H9 (cell line): ENCODE measurements around the gene ALDH1L1. TPM values are rescaled to one million over a fixed set of nuclear protein-coding genes. Genes with fewer than 3 reads are reported as not detected.

Source experiments
- DNase-seq: peaks from one replicate; pipeline ENCODE4 v3.0.0-alpha.2; 2017
- H2AFZ ChIP-seq: one replicate; pipeline ENCODE4 v1.6.1; 2013; ENCODE audit warnings: mild to moderate bottlenecking, low read length, control low read depth, moderate library complexity
- H2AK5ac ChIP-seq: 2 replicates; pipeline ENCODE4 v1.6.1; 2013; ENCODE audit warnings: low read length, control low read depth, mixed read lengths; ENCODE audit not compliant: insufficient read length
- H2BK120ac ChIP-seq: one replicate; pipeline ENCODE4 v1.6.1; 2013; ENCODE audit warnings: low read depth, mild to moderate bottlenecking, low read length, control low read depth, inconsistent platforms; ENCODE audit not compliant: poor library complexity, severe bottlenecking
- H2BK12ac ChIP-seq: 2 replicates; pipeline ENCODE4 v1.6.1; 2013; ENCODE audit warnings: low read length, control low read depth, mixed read lengths, low read depth; ENCODE audit not compliant: insufficient read length
- H2BK15ac ChIP-seq: 2 replicates; pipeline ENCODE4 v1.6.1; 2013; ENCODE audit warnings: low read depth, low read length, control low read depth
- H2BK20ac ChIP-seq: one replicate; pipeline ENCODE4 v1.6.1; 2013; ENCODE audit warnings: low read depth, mild to moderate bottlenecking, low read length, control low read depth, inconsistent platforms; ENCODE audit not compliant: poor library complexity, severe bottlenecking
- H2BK5ac ChIP-seq: 2 replicates; pipeline ENCODE4 v1.6.1; 2013; ENCODE audit warnings: low read length, control low read depth, mixed read lengths; ENCODE audit not compliant: insufficient read length
- H3K14ac ChIP-seq: 2 replicates; pipeline ENCODE4 v1.6.1; 2013; ENCODE audit warnings: low read length, control low read depth; ENCODE audit not compliant: insufficient read depth
- H3K18ac ChIP-seq: 2 replicates; pipeline ENCODE4 v1.6.1; 2013; ENCODE audit warnings: low read depth, mild to moderate bottlenecking, mixed read lengths, low read length, control low read depth; ENCODE audit not compliant: insufficient read length
- H3K23ac ChIP-seq: 2 replicates; pipeline ENCODE4 v1.6.1; 2013; ENCODE audit warnings: low read length, control low read depth, mixed read lengths, low read depth; ENCODE audit not compliant: insufficient read length
- H3K23me2 ChIP-seq: 2 replicates; pipeline ENCODE4 v1.6.1; 2013; ENCODE audit warnings: low read depth, mild to moderate bottlenecking, mixed read lengths, low read length, control low read depth; ENCODE audit not compliant: insufficient read length, poor library complexity, severe bottlenecking
- H3K27ac ChIP-seq: 2 replicates; pipeline ENCODE4 v1.5.1; 2013; ENCODE audit warnings: low read length, control low read depth, mixed read lengths, low read depth; ENCODE audit not compliant: insufficient read length
- H3K27me3 ChIP-seq: 2 replicates; pipeline ENCODE4 v1.6.1; 2013; ENCODE audit warnings: low read length, control low read depth, inconsistent platforms; ENCODE audit not compliant: insufficient read depth
- H3K4ac ChIP-seq: 2 replicates; pipeline ENCODE4 v1.6.1; 2013; ENCODE audit warnings: low read depth, mild to moderate bottlenecking, control low read depth, inconsistent platforms, low read length, moderate library complexity
- H3K4me1 ChIP-seq: 2 replicates; pipeline ENCODE4 v1.6.1; 2013; ENCODE audit warnings: low read length, control low read depth, inconsistent platforms; ENCODE audit not compliant: insufficient read depth
- H3K4me2 ChIP-seq: 2 replicates; pipeline ENCODE4 v1.6.1; 2013; ENCODE audit warnings: low read length, control low read depth, mixed read lengths; ENCODE audit not compliant: insufficient read length, insufficient read depth
- H3K56ac ChIP-seq: 2 replicates; pipeline ENCODE4 v1.6.1; 2013; ENCODE audit warnings: low read depth, mild to moderate bottlenecking, mixed read lengths, low read length, control low read depth; ENCODE audit not compliant: insufficient read length
- H3K79me1 ChIP-seq: 2 replicates; pipeline ENCODE4 v1.6.1; 2013; ENCODE audit warnings: low read depth, mild to moderate bottlenecking, moderate library complexity, low read length, control low read depth, inconsistent platforms; ENCODE audit not compliant: insufficient read depth, poor library complexity, severe bottlenecking
- H3K79me2 ChIP-seq: 2 replicates; pipeline ENCODE4 v1.6.1; 2013; ENCODE audit warnings: low read length, control low read depth, inconsistent platforms; ENCODE audit not compliant: insufficient read depth
- H3K9ac ChIP-seq: 2 replicates; pipeline ENCODE4 v1.6.1; 2013; ENCODE audit warnings: low read length, control low read depth, mixed read lengths; ENCODE audit not compliant: insufficient read length; ENCODE audit errors: extremely low read depth
- H3K9me3 ChIP-seq: one replicate; pipeline ENCODE4 v1.6.1; 2013; ENCODE audit warnings: low read depth, low read length, inconsistent platforms; ENCODE audit not compliant: control insufficient read depth
- H3T11ph ChIP-seq: one replicate; pipeline ENCODE4 v1.6.1; 2013; ENCODE audit warnings: mild to moderate bottlenecking, low read length, control low read depth, inconsistent platforms
- H4K20me1 ChIP-seq: one replicate; pipeline ENCODE4 v1.6.1; 2013; ENCODE audit not compliant: control insufficient read depth, insufficient read length, insufficient read depth
- H4K5ac ChIP-seq: 2 replicates; pipeline ENCODE4 v1.6.1; 2013; ENCODE audit warnings: low read depth, mild to moderate bottlenecking, mixed read lengths, low read length, control low read depth; ENCODE audit not compliant: insufficient read length
- H4K8ac ChIP-seq: replicated peaks from 2 replicates; pipeline ENCODE4 v1.6.1; 2013; ENCODE audit warnings: low read length, control low read depth, mixed read lengths, low read depth; ENCODE audit not compliant: insufficient read length
- H4K91ac ChIP-seq: 2 replicates; pipeline ENCODE4 v1.6.1; 2013; ENCODE audit warnings: low read depth, mild to moderate bottlenecking, moderate library complexity, mixed read lengths, low read length, control low read depth; ENCODE audit not compliant: insufficient read length
- H3K27ac Mint-ChIP-seq, 3 experiments: 2 replicates in 2 of 3; 3 replicates in 1 of 3; pipeline ENCODE4 v1.8.0; 2020 to 2021; ENCODE audit warnings: mixed read lengths in 3 of 3, mild to moderate bottlenecking in 1 of 3, moderate library complexity in 1 of 3
- H3K27me3 Mint-ChIP-seq: 2 replicates; pipeline ENCODE4 v1.8.0; 2021; ENCODE audit warnings: low read depth, mild to moderate bottlenecking, moderate library complexity, mixed read lengths
- H3K36me3 Mint-ChIP-seq, 3 experiments: 2 replicates in 2 of 3; 3 replicates in 1 of 3; pipeline ENCODE4 v1.8.0; 2020 to 2021; ENCODE audit warnings: low read depth in 3 of 3, mixed read lengths in 3 of 3; ENCODE audit not compliant: insufficient read depth in 1 of 3
- H3K4me1 Mint-ChIP-seq, 2 experiments: 2 replicates each; pipeline ENCODE4 v1.8.0; 2020; ENCODE audit warnings: mixed read lengths in 2 of 2
- H3K4me3 Mint-ChIP-seq, 2 experiments: 2 replicates in 1 of 2; 3 replicates in 1 of 2; pipeline ENCODE4 v1.8.0; 2020 to 2021; ENCODE audit warnings: mild to moderate bottlenecking in 2 of 2, mixed read lengths in 2 of 2, moderate library complexity in 1 of 2
- H3K9me3 Mint-ChIP-seq, 2 experiments: 2 replicates in 1 of 2; 3 replicates in 1 of 2; pipeline ENCODE4 v1.8.0; 2020; ENCODE audit warnings: mild to moderate bottlenecking in 2 of 2, mixed read lengths in 2 of 2, moderate library complexity in 1 of 2
- CTCF ChIP-seq: fragments of 200-600 bp; sonication (generic); conservative IDR thresholded peaks from 3 replicates; pipeline ENCODE4 v1.8.0; 2021; ENCODE audit warnings: antibody characterized with exemption, mild to moderate bottlenecking
- WGBS: extraction: QIAGEN DNeasy Blood & Tissue Kit; methylation state at CpG from one replicate; pipeline ENCODE4 v1.1.7; 2013; ENCODE audit warnings: missing lambda C conversion rate, low lambda C conversion rate, mixed read lengths; ENCODE audit not compliant: insufficient read length; ENCODE audit errors: extremely low coverage; 5-methylcytosine and 5-hydroxymethylcytosine counted together
- total RNA-seq: library from RNA; stranded (reverse); gene quantifications from 2 replicates; pipeline ENCODE4 v1.2.1, GENCODE V29; 2021

Gene ALDH1L1
- total RNA-seq, 1 experiment from 2014 or later = 0.90 TPM

- no peak overlapping the region for H3K27ac ChIP-seq
- no peaks in the 10 kb centered on the region for H3K36me3 Mint-ChIP-seq
- no peaks in the 10 kb centered on the region for H3K79me1 ChIP-seq
- H3K27ac Mint-ChIP-seq = no peak overlapping the region
- H3K18ac ChIP-seq = no peak overlapping the region
- peaks cover 3% of the 10 kb centered on the region; the same call in 1 of the 2 replicates for H3K4me1 ChIP-seq
- H2BK15ac ChIP-seq = no peak overlapping the region
- no peak overlapping the region for H3K4me2 ChIP-seq
- no peak overlapping the region for H4K8ac ChIP-seq
- no peak overlapping the region for H2AFZ ChIP-seq
- H3K79me2 ChIP-seq = no peaks in the 10 kb centered on the region
- no peak overlapping the region for H3K56ac ChIP-seq
- H2BK5ac ChIP-seq = no peak overlapping the region
- no peak overlapping the region for H2BK20ac ChIP-seq
- WGBS = no CpG with 5 or more reads among the region's 15 CpGs
- H3K27me3 Mint-ChIP-seq = peaks cover 20% of the 10 kb centered on the region
- H3K4me1 Mint-ChIP-seq = peaks cover 22 to 29% of the 10 kb centered on the region in 2 experiments
- no peak for TF ChIP-seq CTCF
- no peaks in the 10 kb centered on the region; a peak in 1 of 5 replicates for H3K9me3 Mint-ChIP-seq
- no peak overlapping the region for H3K4ac ChIP-seq
- no peak overlapping the region for H3K23ac ChIP-seq
- no peak overlapping the region for H2BK12ac ChIP-seq
- no peak overlapping the region for H3K9ac ChIP-seq
- H3K4me3 Mint-ChIP-seq = no peak overlapping the region
- H2AK5ac ChIP-seq = no peak overlapping the region
- no peak overlapping the region for H2BK120ac ChIP-seq
- H4K91ac ChIP-seq = no peak overlapping the region
- H3K14ac ChIP-seq = no peak overlapping the region
- H3K9me3 ChIP-seq = no peaks in the 10 kb centered on the region
- H3T11ph ChIP-seq = no peak overlapping the region
- H3K27me3 ChIP-seq = no peaks in the 10 kb centered on the region
- H3K23me2 ChIP-seq = no peaks in the 10 kb centered on the region
- DNase-seq = no peak
- H4K20me1 ChIP-seq = no peaks in the 10 kb centered on the region
- H4K5ac ChIP-seq = no peak overlapping the region
Observed at GRCh38 chr3:126130081-126130855, 50.1 kb downstream of the ALDH1L1 start.
